Loucy (cell line): ENCODE results near the gene TPX2.
A peak's percentile ranks its signal among the peaks of the same experiment; 100 is the strongest.

Source experiments
- H2AFZ ChIP-seq: fragments of 200-600 bp; sonication (generic); 2 replicates; pipeline ENCODE4 v1.6.0; 2016; ENCODE audit warnings: antibody characterized with exemption, mild to moderate bottlenecking, low read length, moderate library complexity
- H3F3A ChIP-seq: fragments of 200-600 bp; 2 replicates; pipeline ENCODE4 v1.6.0; 2016; ENCODE audit warnings: antibody characterized with exemption, low read depth, mild to moderate bottlenecking
- H3K27me3 ChIP-seq: fragments of 200-600 bp; sonication (generic); 2 replicates; pipeline ENCODE4 v1.6.1; 2014; ENCODE audit warnings: low read length, mild to moderate bottlenecking; ENCODE audit not compliant: insufficient read depth, poor library complexity, severe bottlenecking
- H3K36me3 ChIP-seq: fragments of 200-600 bp; sonication (generic); 2 replicates; pipeline ENCODE4 v1.6.1; 2016; ENCODE audit warnings: low read length; ENCODE audit not compliant: insufficient read depth
- H3K4me1 ChIP-seq: fragments of 200-600 bp; sonication (generic); 2 replicates; pipeline ENCODE4 v1.5.1; 2014; ENCODE audit warnings: low read length, mild to moderate bottlenecking; ENCODE audit not compliant: insufficient read depth, poor library complexity, severe bottlenecking
- H3K4me2 ChIP-seq: fragments of 200-600 bp; sonication (generic); 2 replicates; pipeline ENCODE4 v1.6.0; 2014; ENCODE audit warnings: antibody characterized with exemption, low read length, low read depth, mild to moderate bottlenecking; ENCODE audit not compliant: poor library complexity, severe bottlenecking
- H3K4me3 ChIP-seq: fragments of 200-600 bp; sonication (generic); 2 replicates; pipeline ENCODE4 v1.5.1; 2014; ENCODE audit warnings: low read length, mild to moderate bottlenecking, mixed read lengths; ENCODE audit not compliant: poor library complexity, severe bottlenecking
- H3K79me2 ChIP-seq: fragments of 200-600 bp; sonication (generic); 2 replicates; pipeline ENCODE4 v1.6.1; 2014; ENCODE audit warnings: low read length; ENCODE audit not compliant: insufficient read depth
- H3K9ac ChIP-seq: fragments of 200-600 bp; sonication (generic); 2 replicates; pipeline ENCODE4 v1.6.0; 2014; ENCODE audit warnings: mild to moderate bottlenecking, low read depth, low read length, moderate library complexity; ENCODE audit not compliant: poor library complexity, severe bottlenecking
- H3K9me2 ChIP-seq: fragments of 200-600 bp; sonication (generic); replicated peaks from 2 replicates; pipeline ENCODE4 v1.6.1; 2016; ENCODE audit warnings: low read depth, low read length, mixed read lengths
- H3K9me3 ChIP-seq: fragments of 200-600 bp; sonication (generic); 2 replicates; pipeline ENCODE4 v1.6.1; 2014; ENCODE audit warnings: mild to moderate bottlenecking, antibody characterized with exemption, low read length, low read depth; ENCODE audit not compliant: insufficient read depth
- H4K20me1 ChIP-seq: fragments of 200-600 bp; sonication (generic); 2 replicates; pipeline ENCODE4 v1.6.0; 2014; ENCODE audit warnings: antibody characterized with exemption, low read length, mild to moderate bottlenecking; ENCODE audit not compliant: insufficient read depth, poor library complexity, severe bottlenecking
- CTCF ChIP-seq: fragments of 200-600 bp; sonication (generic); conservative IDR thresholded peaks from 2 replicates; pipeline ENCODE4 v1.5.1; 2014; ENCODE audit warnings: mild to moderate bottlenecking, antibody characterized with exemption, low read length
- EZH2phosphoT487 ChIP-seq: fragments of 200-600 bp; IDR thresholded peaks from 2 replicates; pipeline ENCODE4 v1.6.1; 2018; ENCODE audit warnings: antibody characterized with exemption, mild to moderate bottlenecking, moderate library complexity, borderline replicate concordance

The TPX2 gene

DNA sequence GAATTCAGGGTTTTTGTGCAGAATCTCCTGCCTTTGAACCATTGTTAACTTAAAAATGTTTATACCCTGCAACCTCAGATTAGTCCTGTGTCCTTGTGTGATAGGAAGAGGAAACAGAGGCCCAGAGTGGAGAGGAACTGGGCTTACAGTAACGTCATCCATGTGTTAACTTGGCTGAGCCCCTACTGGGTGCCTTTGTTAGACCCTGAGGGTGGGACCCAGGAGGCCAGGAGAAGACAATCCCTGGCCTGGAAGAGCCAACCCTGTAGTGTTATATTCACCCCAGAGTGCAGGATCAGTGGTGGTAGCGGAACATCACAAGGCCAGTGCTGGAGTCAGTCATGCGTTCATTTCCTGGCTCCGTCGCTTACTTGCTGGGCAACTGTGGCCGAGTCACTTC lies 90.6 kb downstream of the TPX2 start:
- H3F3A ChIP-seq, result no peaks in the 10 kb centered on the region
- peak overlapping the region; percentile 50 for H3K4me3 ChIP-seq
- no peaks in the 10 kb centered on the region for H3K9me2 ChIP-seq
- peaks cover 56% of the 10 kb centered on the region for H3K4me1 ChIP-seq
- no peaks in the 10 kb centered on the region for H3K27me3 ChIP-seq
- H3K9ac ChIP-seq, result peak overlapping the region; percentile 53
- H2AFZ ChIP-seq, result no peak overlapping the region
- no peaks in the 10 kb centered on the region for H3K9me3 ChIP-seq
- peaks cover 7% of the 10 kb centered on the region; the same call in 1 of the 2 replicates for H3K36me3 ChIP-seq
- H4K20me1 ChIP-seq, result no peaks in the 10 kb centered on the region
- H3K79me2 ChIP-seq, result peaks cover 52% of the 10 kb centered on the region
- peak overlapping the region; percentile 61 for H3K4me2 ChIP-seq
- no peak for TF ChIP-seq EZH2phosphoT487
- no peak for TF ChIP-seq CTCF

DNA sequence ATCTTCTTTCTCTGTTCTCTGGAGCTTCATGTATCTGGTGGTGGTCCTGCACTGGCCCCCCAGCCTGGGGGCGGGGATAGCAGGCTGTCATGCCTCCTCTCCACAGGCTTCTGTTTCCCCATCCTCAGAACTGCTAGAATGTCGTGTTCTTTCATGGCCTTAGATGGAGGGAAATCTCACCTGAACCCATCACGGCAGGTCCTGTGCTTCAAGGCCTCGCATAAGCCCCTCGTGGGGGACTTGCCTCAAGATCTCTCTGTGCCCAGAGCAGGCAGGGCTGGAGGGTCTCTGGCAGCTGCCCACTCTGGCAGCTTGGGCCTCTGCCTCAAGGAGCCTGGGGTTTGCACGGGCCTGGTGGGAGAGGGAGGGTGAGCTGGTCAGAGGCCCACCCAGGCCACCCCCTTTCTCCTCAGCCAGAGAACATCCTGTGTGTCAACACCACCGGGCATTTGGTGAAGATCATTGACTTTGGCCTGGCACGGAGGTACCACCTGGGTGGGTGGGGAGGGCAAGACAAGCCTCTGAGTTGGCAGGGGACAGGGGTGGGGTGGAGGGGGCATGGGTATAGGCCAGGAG lies 91.4 kb downstream of the TPX2 start:
- H3F3A ChIP-seq, result peaks cover 3% of the 10 kb centered on the region; the same call in 1 of the 2 replicates
- no peaks in the 10 kb centered on the region for H3K9me2 ChIP-seq
- H3K36me3 ChIP-seq, result peaks cover 7% of the 10 kb centered on the region; the same call in 1 of the 2 replicates
- H3K4me1 ChIP-seq, result peaks cover 57% of the 10 kb centered on the region
- peak overlapping the region; percentile 61 for H3K4me2 ChIP-seq
- H3K9ac ChIP-seq, result peak overlapping the region; percentile 35
- H4K20me1 ChIP-seq, result no peaks in the 10 kb centered on the region
- peaks cover 44% of the 10 kb centered on the region; the same call in 1 of the 2 replicates for H3K79me2 ChIP-seq
- H3K27me3 ChIP-seq, result no peaks in the 10 kb centered on the region
- no peak for TF ChIP-seq CTCF
- TF ChIP-seq EZH2phosphoT487, result no peak
- no peak overlapping the region for H3K4me3 ChIP-seq
- H2AFZ ChIP-seq, result no peak overlapping the region
- no peaks in the 10 kb centered on the region for H3K9me3 ChIP-seq

DNA sequence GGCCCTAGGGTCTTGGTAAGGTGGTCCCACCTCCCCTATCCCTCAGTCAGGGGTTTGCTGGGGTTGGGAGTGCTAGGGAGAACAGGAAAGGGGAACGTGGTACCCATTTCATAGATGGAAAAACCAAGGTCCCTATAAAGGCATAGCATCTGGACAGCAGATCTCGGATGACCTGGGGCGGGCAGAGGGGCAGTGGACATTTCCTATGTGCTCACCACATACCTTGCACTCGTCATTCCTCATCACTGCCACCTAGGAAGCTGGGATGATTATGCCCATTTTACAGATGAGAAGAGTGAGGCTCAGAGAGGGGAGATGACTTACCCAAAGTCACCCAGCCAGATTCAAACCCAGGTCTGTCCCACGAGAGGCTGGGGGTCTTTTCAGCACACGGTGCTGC lies 92.1 kb downstream of the TPX2 start:
- Histone ChIP-seq H4K20me1 (no peaks in the 10 kb centered on the region), H3K9ac (no peak overlapping the region), H2AFZ (no peak overlapping the region), H3K9me2 (no peaks in the 10 kb centered on the region), H3K36me3 (peaks cover 7% of the 10 kb centered on the region; the same call in 1 of the 2 replicates), H3K79me2 (peaks cover 37% of the 10 kb centered on the region; the same call in 1 of the 2 replicates), H3K9me3 (no peaks in the 10 kb centered on the region), H3F3A (peaks cover 7% of the 10 kb centered on the region), H3K4me1 (peaks cover 57% of the 10 kb centered on the region), H3K4me3 (no peak overlapping the region), H3K27me3 (no peaks in the 10 kb centered on the region), H3K4me2 (no peak overlapping the region)
- no peak for TF ChIP-seq CTCF
- TF ChIP-seq EZH2phosphoT487, result no peak
